Measurements from ENCODE around the gene AOPEP.

GRCh38 chr9:94825611-94825958, 99.1 kb downstream of the AOPEP start:
- TF ChIP-seq CTCF (IDR thresholded peaks at IDR 0.05) (no peak), POLR2A (IDR thresholded peaks at IDR 0.05) (no peak)
